ENCODE results near the gene CCNY.

DNA sequence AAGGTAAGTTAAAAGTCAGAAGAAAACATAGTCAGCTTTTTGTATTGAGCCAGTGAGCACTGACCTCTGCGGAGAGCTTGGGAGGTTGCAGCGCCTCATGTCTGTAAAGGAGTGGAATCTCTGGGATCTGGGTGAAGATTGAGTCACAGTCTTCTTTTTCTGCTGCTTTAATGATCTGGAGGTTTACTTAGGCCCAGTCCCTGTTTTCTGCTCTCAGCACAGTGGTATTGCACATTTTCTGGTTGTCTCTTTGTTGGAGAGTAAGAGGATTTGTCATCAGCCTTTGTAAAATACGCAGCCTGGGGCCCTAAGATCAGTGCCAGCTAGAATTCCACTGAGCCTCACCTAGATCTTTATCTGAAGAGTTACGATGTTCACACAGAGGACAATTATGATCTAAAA lies 210.5 kb downstream of the CCNY start:
- TF ChIP-seq CTCF (IDR thresholded peaks at IDR 0.05) (peak; percentile 33; the same call in 1 of the 2 replicates), ZFX (IDR thresholded peaks at IDR 0.05; ENCODE audit: borderline replicate concordance) (no peak)
